ENCODE data around the gene SLC35F6. TPM values are rescaled to one million over a fixed set of nuclear protein-coding genes. Genes with fewer than 3 reads are reported as not detected.
"Not testable (repeated sequence)": the region's sequence is repeated elsewhere in the genome, so short reads cannot be mapped to it uniquely, and the experiment has no call there.

SLC35F6 gene
- total RNA-seq, 1 donor from 2014 or later: 14.3 TPM

- no peak overlapping the region for H3K27ac Mint-ChIP-seq
- no peak overlapping the region for H3K4me3 Mint-ChIP-seq
- no peaks in the 10 kb centered on the region for H3K4me1 Mint-ChIP-seq (ENCODE audit: low read depth)
- no peak for DNase-seq (ENCODE audit: low spot score)
- peaks cover 7% of the 10 kb centered on the region for H3K27me3 Mint-ChIP-seq (ENCODE audit: insufficient read depth)
- H3K36me3 Mint-ChIP-seq (ENCODE audit: low read depth): no peaks in the 10 kb centered on the region
- intact Hi-C loops (cut with micrococcal nuclease): no loop called here
- no peaks in the 10 kb centered on the region for H3K9me3 Mint-ChIP-seq
Measured at GRCh38 chr2:26737221-26737620, 26.9 kb upstream of the SLC35F6 start.

GRCh38 chr2:26738481-26738880 is 25.6 kb upstream of the SLC35F6 start:
- H3K27ac Mint-ChIP-seq: no peak overlapping the region
- no peaks in the 10 kb centered on the region for H3K9me3 Mint-ChIP-seq
- DNase-seq (ENCODE audit: low spot score): no peak
- no peaks in the 10 kb centered on the region for H3K4me1 Mint-ChIP-seq (ENCODE audit: low read depth)
- H3K36me3 Mint-ChIP-seq (ENCODE audit: low read depth): no peaks in the 10 kb centered on the region
- H3K27me3 Mint-ChIP-seq (ENCODE audit: insufficient read depth): peaks cover 5% of the 10 kb centered on the region
- intact Hi-C loops (cut with micrococcal nuclease): no loop called here
- no peak overlapping the region for H3K4me3 Mint-ChIP-seq

DNA sequence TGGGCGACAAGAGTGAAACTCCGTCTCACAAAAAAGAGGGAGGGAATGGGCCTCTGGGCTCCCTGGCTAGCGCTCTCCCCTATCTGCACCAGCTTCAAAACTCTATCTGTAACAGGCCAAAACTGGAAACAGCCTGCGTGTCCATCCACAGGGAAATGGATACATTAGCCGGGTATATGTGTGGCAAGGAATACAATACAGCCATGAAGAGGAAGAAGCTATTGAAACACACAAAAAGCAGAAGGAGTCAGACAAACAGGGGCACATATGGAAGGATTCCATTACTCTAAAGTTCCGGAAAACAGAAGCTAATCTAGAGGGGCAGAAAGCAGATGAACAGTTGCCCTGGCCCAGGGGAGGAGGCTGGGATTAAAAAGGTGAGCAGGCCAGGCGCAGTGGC is 24.6 kb upstream of the SLC35F6 start:
- Mint-ChIP-seq H3K4me3 (no peak overlapping the region), H3K27ac (no peak overlapping the region), H3K36me3 (ENCODE audit: low read depth) (no peaks in the 10 kb centered on the region), H3K4me1 (ENCODE audit: low read depth) (no peaks in the 10 kb centered on the region), H3K9me3 (no peaks in the 10 kb centered on the region), H3K27me3 (ENCODE audit: insufficient read depth) (peaks cover 2% of the 10 kb centered on the region)
- intact Hi-C loops (cut with micrococcal nuclease): no loop called here
- DNase-seq (ENCODE audit: low spot score): no peak

GRCh38 chr2:26740346-26740745 is 23.7 kb upstream of the SLC35F6 start:
- Mint-ChIP-seq H3K27ac (no peak overlapping the region), H3K36me3 (ENCODE audit: low read depth) (no peaks in the 10 kb centered on the region), H3K4me1 (ENCODE audit: low read depth) (no peaks in the 10 kb centered on the region), H3K27me3 (ENCODE audit: insufficient read depth) (peaks cover 2% of the 10 kb centered on the region), H3K9me3 (no peaks in the 10 kb centered on the region), H3K4me3 (no peak overlapping the region)
- no peak for DNase-seq (ENCODE audit: low spot score)
- intact Hi-C loops (cut with micrococcal nuclease): no loop called here

DNA sequence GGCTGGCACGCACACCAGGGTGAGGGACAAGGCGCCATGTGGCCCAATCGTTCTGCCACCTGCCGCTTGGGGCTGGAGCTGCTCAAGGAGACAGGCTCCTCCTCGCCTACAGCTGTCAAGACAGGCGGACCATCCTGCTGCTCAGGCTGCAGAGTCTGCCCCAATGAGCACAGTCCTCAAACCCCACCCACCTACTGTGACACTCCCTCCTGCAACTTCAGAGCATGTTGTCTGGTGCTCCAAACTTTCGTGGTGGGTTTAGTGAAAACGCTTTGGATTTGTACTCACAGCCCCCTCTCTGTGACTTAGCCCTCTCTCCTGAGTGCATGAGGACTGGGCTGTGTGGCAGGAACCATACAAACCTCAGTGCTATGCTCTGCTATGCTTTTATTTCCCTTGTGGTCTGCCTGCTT is 23.2 kb upstream of the SLC35F6 start:
- Mint-ChIP-seq H3K27me3 (ENCODE audit: insufficient read depth) (peaks cover 2% of the 10 kb centered on the region), H3K4me3 (no peak overlapping the region), H3K27ac (no peak overlapping the region), H3K4me1 (ENCODE audit: low read depth) (no peaks in the 10 kb centered on the region), H3K9me3 (no peaks in the 10 kb centered on the region), H3K36me3 (ENCODE audit: low read depth) (no peaks in the 10 kb centered on the region)
- DNase-seq (ENCODE audit: low spot score): no peak
- intact Hi-C loops (cut with micrococcal nuclease): no loop called here

DNA sequence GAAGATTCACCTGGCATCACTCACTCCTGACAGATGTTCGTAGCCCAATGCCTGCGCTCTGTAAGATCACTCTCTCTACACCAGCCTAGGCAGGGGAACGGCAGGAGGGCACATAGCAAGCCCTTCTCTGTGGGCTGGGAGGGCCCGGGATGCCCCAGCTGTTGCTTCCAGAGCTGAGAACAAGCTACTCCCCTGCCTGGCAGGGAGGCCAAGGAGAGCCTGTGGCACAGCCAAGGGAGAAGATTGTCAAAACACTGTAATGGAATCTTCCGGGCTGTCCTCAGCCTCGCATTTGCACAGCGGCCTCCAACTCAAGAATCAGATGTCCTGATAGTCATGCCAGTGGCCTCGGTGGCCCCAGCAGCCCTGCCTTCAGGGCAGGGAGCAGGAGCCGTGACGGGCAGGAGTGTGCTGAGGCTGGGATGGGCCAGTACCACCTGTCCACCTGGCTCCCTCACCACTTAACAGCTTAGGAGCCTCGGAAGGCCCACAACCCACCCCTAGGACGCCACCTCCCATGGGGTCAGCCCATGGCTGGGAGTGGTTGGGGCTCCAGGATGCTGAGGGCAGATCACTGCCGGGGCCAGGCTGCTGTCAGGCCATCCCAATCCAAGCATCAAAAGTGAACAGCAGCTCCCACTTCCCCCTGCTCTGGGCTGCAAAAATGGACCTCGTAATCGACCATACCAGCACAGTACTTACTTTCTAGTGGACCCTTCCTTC is 21.9 kb upstream of the SLC35F6 start:
- H3K4me1 Mint-ChIP-seq (ENCODE audit: low read depth): no peaks in the 10 kb centered on the region
- intact Hi-C loops (cut with micrococcal nuclease): no loop called here
- peaks cover 4% of the 10 kb centered on the region for H3K27me3 Mint-ChIP-seq (ENCODE audit: insufficient read depth)
- H3K9me3 Mint-ChIP-seq: no peaks in the 10 kb centered on the region
- no peak for DNase-seq (ENCODE audit: low spot score)
- no peak overlapping the region for H3K4me3 Mint-ChIP-seq
- H3K27ac Mint-ChIP-seq: no peak overlapping the region
- no peaks in the 10 kb centered on the region for H3K36me3 Mint-ChIP-seq (ENCODE audit: low read depth)

DNA sequence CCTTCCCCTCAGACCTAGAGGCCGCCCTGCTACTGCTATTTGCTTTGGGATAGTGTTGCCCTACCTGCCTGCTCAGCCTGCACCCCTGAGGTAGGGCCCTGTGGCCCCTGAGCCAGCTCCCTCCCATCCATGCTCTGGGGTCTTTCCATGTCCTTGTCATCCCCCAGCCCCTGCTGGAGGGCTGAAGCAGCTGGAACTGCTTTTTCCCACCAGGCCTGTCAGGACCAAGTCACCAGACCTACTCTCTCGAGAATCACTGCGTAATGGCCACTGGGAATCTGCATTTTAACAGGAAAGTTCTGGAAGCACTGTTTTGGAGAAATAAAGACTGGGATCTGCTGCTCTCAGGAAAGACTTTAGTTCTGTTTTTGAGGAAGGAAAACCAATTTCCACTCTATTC is 20.2 kb upstream of the SLC35F6 start:
- H3K4me3 Mint-ChIP-seq: no peak overlapping the region
- peaks cover 7% of the 10 kb centered on the region for H3K27me3 Mint-ChIP-seq (ENCODE audit: insufficient read depth)
- intact Hi-C loops (cut with micrococcal nuclease): no loop called here
- no peaks in the 10 kb centered on the region for H3K9me3 Mint-ChIP-seq
- DNase-seq (ENCODE audit: low spot score): no peak
- H3K36me3 Mint-ChIP-seq (ENCODE audit: low read depth): no peaks in the 10 kb centered on the region
- H3K4me1 Mint-ChIP-seq (ENCODE audit: low read depth): no peaks in the 10 kb centered on the region
- H3K27ac Mint-ChIP-seq: no peak overlapping the region

DNA sequence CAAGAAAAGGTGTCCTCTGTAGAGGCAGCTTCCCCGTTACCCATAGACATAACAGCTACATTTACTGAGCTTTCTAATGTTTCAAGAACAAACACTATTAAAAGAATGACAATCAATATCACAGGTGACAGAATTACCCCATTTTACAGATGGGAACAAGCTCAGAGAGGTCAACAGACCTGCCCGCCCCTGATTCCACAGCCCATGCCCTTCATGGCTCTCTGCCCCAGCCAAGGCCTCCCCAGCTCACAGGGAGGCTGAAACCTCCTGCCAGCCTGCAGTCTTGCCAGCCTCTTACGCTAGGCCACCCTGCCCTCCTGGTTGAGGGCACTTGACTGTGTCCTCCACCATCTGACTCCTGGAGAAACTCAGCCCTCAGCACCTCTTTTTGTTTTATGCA is 19.1 kb upstream of the SLC35F6 start:
- peaks cover 11% of the 10 kb centered on the region for H3K27me3 Mint-ChIP-seq (ENCODE audit: insufficient read depth)
- DNase-seq (ENCODE audit: low spot score): no peak
- no peaks in the 10 kb centered on the region for H3K4me1 Mint-ChIP-seq (ENCODE audit: low read depth)
- H3K9me3 Mint-ChIP-seq: no peaks in the 10 kb centered on the region
- H3K4me3 Mint-ChIP-seq: no peak overlapping the region
- intact Hi-C loops (cut with micrococcal nuclease): loop anchor here (1.0 kb wide), 2 partner anchors 140 to 242 kb away; no protein-coding TSS in a partner anchor
- no peaks in the 10 kb centered on the region for H3K36me3 Mint-ChIP-seq (ENCODE audit: low read depth)
- no peak overlapping the region for H3K27ac Mint-ChIP-seq

- H3K9me3 Mint-ChIP-seq: no peaks in the 10 kb centered on the region
- peaks cover 11% of the 10 kb centered on the region for H3K27me3 Mint-ChIP-seq (ENCODE audit: insufficient read depth)
- intact Hi-C loops (cut with micrococcal nuclease): loop anchor here (1.0 kb wide), 2 partner anchors 140 to 242 kb away; no protein-coding TSS in a partner anchor
Measured at GRCh38 chr2:26745609-26746327, 18.3 kb upstream of the SLC35F6 start.

GRCh38 chr2:26746934-26747333 is 17.1 kb upstream of the SLC35F6 start:
- DNase-seq (ENCODE audit: low spot score): no peak
- Mint-ChIP-seq H3K4me1 (ENCODE audit: low read depth) (no peaks in the 10 kb centered on the region), H3K27ac (no peak overlapping the region), H3K27me3 (ENCODE audit: insufficient read depth) (peaks cover 11% of the 10 kb centered on the region), H3K4me3 (no peak overlapping the region), H3K9me3 (no peaks in the 10 kb centered on the region), H3K36me3 (ENCODE audit: low read depth) (no peaks in the 10 kb centered on the region)
- intact Hi-C loops (cut with micrococcal nuclease): no loop called here

More at GRCh38 chr2:26745609-26746327, 18.3 kb upstream of the SLC35F6 start:
- H3K27ac Mint-ChIP-seq: no peak overlapping the region
- H3K36me3 Mint-ChIP-seq (ENCODE audit: low read depth): no peaks in the 10 kb centered on the region
- H3K4me3 Mint-ChIP-seq: no peak overlapping the region
- H3K4me1 Mint-ChIP-seq (ENCODE audit: low read depth): no peaks in the 10 kb centered on the region
- peak; percentile 61 for DNase-seq (ENCODE audit: low spot score)

GRCh38 chr2:26749787-26750420 is 14.2 kb upstream of the SLC35F6 start:
- H3K4me3 Mint-ChIP-seq; DNase-seq (ENCODE audit: low spot score); H3K36me3 Mint-ChIP-seq (ENCODE audit: low read depth); H3K27ac Mint-ChIP-seq; H3K9me3 Mint-ChIP-seq; intact Hi-C loops (cut with micrococcal nuclease); H3K4me1 Mint-ChIP-seq (ENCODE audit: low read depth): not testable (repeated sequence)
- peaks cover 20% of the 10 kb centered on the region for H3K27me3 Mint-ChIP-seq (ENCODE audit: insufficient read depth)

- H3K27ac Mint-ChIP-seq; DNase-seq (ENCODE audit: low spot score); H3K36me3 Mint-ChIP-seq (ENCODE audit: low read depth); H3K9me3 Mint-ChIP-seq; H3K4me1 Mint-ChIP-seq (ENCODE audit: low read depth); intact Hi-C loops (cut with micrococcal nuclease); H3K4me3 Mint-ChIP-seq: not testable (repeated sequence)
- peaks cover 20% of the 10 kb centered on the region for H3K27me3 Mint-ChIP-seq (ENCODE audit: insufficient read depth)
Measured at GRCh38 chr2:26750467-26750866, 13.6 kb upstream of the SLC35F6 start.

DNA sequence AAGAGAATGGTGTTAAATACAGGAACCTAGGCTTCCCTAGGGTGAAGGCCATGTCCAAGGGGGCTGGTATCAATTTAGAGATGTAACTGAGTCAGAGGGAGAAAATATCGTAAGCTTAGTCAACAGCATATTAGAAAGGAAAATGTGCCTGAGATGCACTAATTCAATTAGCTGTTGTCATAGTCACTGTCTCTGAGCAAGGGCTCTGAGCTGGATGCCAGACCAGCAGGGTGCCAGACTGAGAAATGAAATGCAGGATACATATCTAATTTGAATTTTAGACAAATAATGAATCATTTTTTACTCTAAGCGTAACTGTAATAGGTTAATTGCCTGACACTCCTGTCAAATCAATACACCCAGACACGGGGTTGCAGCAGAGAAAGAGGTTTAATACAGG is 11.4 kb upstream of the SLC35F6 start:
- no peak for DNase-seq (ENCODE audit: low spot score)
- peaks cover 14% of the 10 kb centered on the region for H3K27me3 Mint-ChIP-seq (ENCODE audit: insufficient read depth)
- H3K27ac Mint-ChIP-seq: no peak overlapping the region
- H3K4me3 Mint-ChIP-seq: no peak overlapping the region
- H3K9me3 Mint-ChIP-seq: no peaks in the 10 kb centered on the region
- H3K4me1 Mint-ChIP-seq (ENCODE audit: low read depth): no peaks in the 10 kb centered on the region
- H3K36me3 Mint-ChIP-seq (ENCODE audit: low read depth): no peaks in the 10 kb centered on the region
- intact Hi-C loops (cut with micrococcal nuclease): no loop called here

Data from activated T-helper 1 cell treated with anti-CD3 and anti-CD28 coated beads, Interleukin-12 subunit alpha, Interleukin-12 subunit beta, Interleukin-2, Interleukin-4 antibody, amounts not matched to agents 30 ng/mL and 10 ng/mL and 1 ng/mL, durations not matched to agents 14 hours and 24 hours and 36 hours (primary cell).